GM21737 (cell line): ENCODE data around the gene ARFRP1.

ENCODE experiments used
- ATAC-seq: cut with Tn5 transposase; IDR thresholded peaks from one replicate; pipeline ENCODE4 v1.9.1; 2021; ENCODE audit warnings: mild to moderate bottlenecking, moderate library complexity; ENCODE audit not compliant: unreplicated experiment

The ARFRP1 gene

GRCh38 chr20:63703471-63703975, 4.3 kb downstream of the ARFRP1 start:
- ATAC-seq, result no peak

- no peak for ATAC-seq
Measured at GRCh38 chr20:63702751-63703470, 4.9 kb downstream of the ARFRP1 start.

GRCh38 chr20:63702036-63702665, 5.6 kb downstream of the ARFRP1 start:
- no peak for ATAC-seq

- ATAC-seq, result no peak
Measured at GRCh38 chr20:63701329-63702035, 6.3 kb downstream of the ARFRP1 start.

GRCh38 chr20:63701051-63701328, 6.8 kb downstream of the ARFRP1 start:
- ATAC-seq, result no peak

GRCh38 chr20:63700199-63701050, 7.4 kb downstream of the ARFRP1 start:
- no peak for ATAC-seq

- no peak for ATAC-seq
Measured at GRCh38 chr20:63699466-63700198, 8.1 kb downstream of the ARFRP1 start.

- no peak for ATAC-seq
Measured at GRCh38 chr20:63698739-63699465, 8.9 kb downstream of the ARFRP1 start.

- ATAC-seq, result no peak
Measured at GRCh38 chr20:63697868-63698545, 9.8 kb downstream of the ARFRP1 start.

GRCh38 chr20:63697357-63697867, 10.4 kb downstream of the ARFRP1 start:
- no peak for ATAC-seq

- ATAC-seq, result no peak
Measured at GRCh38 chr20:63696628-63697356, 11.0 kb downstream of the ARFRP1 start, which contains the start of gene TNFRSF6B. TNFRSF6B (plus strand) TSS chr20:63696652; CDS start chr20:63696768, 116 bp downstream.

GRCh38 chr20:63696306-63696627, 11.5 kb downstream of the ARFRP1 start:
- ATAC-seq, result no peak

- ATAC-seq, result no peak
Measured at GRCh38 chr20:63695424-63696305, 12.1 kb downstream of the ARFRP1 start.

- ATAC-seq, result no peak
Measured at GRCh38 chr20:63694584-63695423, 13.0 kb downstream of the ARFRP1 start.

GRCh38 chr20:63693733-63694583, 13.8 kb downstream of the ARFRP1 start:
- ATAC-seq, result no peak
